Lung (tissue), 12 donors: ENCODE results near the gene FOXE3. TPM values are rescaled to one million over a fixed set of nuclear protein-coding genes. Genes with fewer than 3 reads are reported as not detected.

Experiments used
- ATAC-seq: fragments of 200-7000 bp; cut with Tn5 transposase; one replicate; pipeline ENCODE4 v1.9.1; 2020; ENCODE audit warnings: moderate number of reproducible peaks; ENCODE audit not compliant: insufficient read depth, low FRiP score
- DNase-seq, 3 donors: peaks; one replicate each; pipeline ENCODE4 v3.0.0-alpha.2; 2013 to 2017
- H3K27ac ChIP-seq, 2 donors: one replicate each; pipeline ENCODE4 v1.5.1; 2013; ENCODE audit warnings: mild to moderate bottlenecking in 2 of 2, moderate library complexity in 2 of 2, control low read depth in 1 of 2, inconsistent platforms in 1 of 2, low read depth in 1 of 2, low read length in 1 of 2
- H3K27me3 ChIP-seq, 3 donors: one replicate each; pipeline ENCODE4 v1.5.1; 2013; ENCODE audit warnings: low read length in 2 of 3; ENCODE audit not compliant: control insufficient read depth in 3 of 3, insufficient read depth in 3 of 3
- H3K36me3 ChIP-seq, 4 donors: one replicate each; pipeline ENCODE4 v1.5.1; 2013; ENCODE audit warnings: low read length in 4 of 4, mild to moderate bottlenecking in 1 of 4, moderate library complexity in 1 of 4; ENCODE audit not compliant: control insufficient read depth in 4 of 4, insufficient read depth in 4 of 4
- H3K4me1 ChIP-seq, 5 donors: one replicate each; pipeline ENCODE4 v1.5.1; 2013; ENCODE audit warnings: low read length in 5 of 5, mild to moderate bottlenecking in 2 of 5, moderate library complexity in 1 of 5; ENCODE audit not compliant: control insufficient read depth in 5 of 5, insufficient read depth in 5 of 5
- H3K4me3 ChIP-seq: one replicate; pipeline ENCODE4 v1.5.1; 2013; ENCODE audit warnings: mild to moderate bottlenecking, control low read depth, moderate library complexity
- H3K9ac ChIP-seq, 2 donors: one replicate each; pipeline ENCODE4 v1.5.1; 2013; ENCODE audit warnings: low read length in 2 of 2, control low read depth in 1 of 2; ENCODE audit not compliant: insufficient read depth in 1 of 2
- H3K9me3 ChIP-seq, 4 donors: one replicate each; pipeline ENCODE4 v1.5.1; 2013; ENCODE audit warnings: low read length in 3 of 4, mild to moderate bottlenecking in 1 of 4, moderate library complexity in 1 of 4; ENCODE audit not compliant: control insufficient read depth in 4 of 4, insufficient read depth in 3 of 4
- WGBS, 2 donors: extraction: QIAGEN DNeasy Blood & Tissue Kit; methylation state at CpG; one replicate each; pipeline ENCODE4 v1.1.7; 2013; 5-methylcytosine and 5-hydroxymethylcytosine counted together
- polyA plus RNA-seq, 2 donors: library from polyadenylated mRNA; stranded (reverse); fragments of 200-250 nt; gene quantifications; one replicate each; pipeline ENCODE4 v1.2.1, GENCODE V29; 2013
- total RNA-seq, 2 donors: library from RNA; depleted of rRNA in 1 of 2; stranded (reverse); fragments of >200 nt in 1 of 2; gene quantifications; one replicate each; pipeline ENCODE4 v1.2.1, GENCODE V29; 2014 to 2021
- TF ChIP-seq, protein P1 (sequence below): IDR thresholded peaks from 2 replicates; pipeline ENCODE4 v1.5.1; 2012; ENCODE audit warnings: mild to moderate bottlenecking; ENCODE audit errors: control extremely low read depth, extremely low read depth
- donor health status: control.
- donor health status: control.
- donor health status: Bipolar disorder and iron deficiency.
- donor health status: healthy.
- donor health status: DM: yes; HTN: yes; CAD: no.

FOXE3 gene
- total and polyA plus RNA-seq, 4 donors, result 0.01 TPM; not detected in 3

DNA sequence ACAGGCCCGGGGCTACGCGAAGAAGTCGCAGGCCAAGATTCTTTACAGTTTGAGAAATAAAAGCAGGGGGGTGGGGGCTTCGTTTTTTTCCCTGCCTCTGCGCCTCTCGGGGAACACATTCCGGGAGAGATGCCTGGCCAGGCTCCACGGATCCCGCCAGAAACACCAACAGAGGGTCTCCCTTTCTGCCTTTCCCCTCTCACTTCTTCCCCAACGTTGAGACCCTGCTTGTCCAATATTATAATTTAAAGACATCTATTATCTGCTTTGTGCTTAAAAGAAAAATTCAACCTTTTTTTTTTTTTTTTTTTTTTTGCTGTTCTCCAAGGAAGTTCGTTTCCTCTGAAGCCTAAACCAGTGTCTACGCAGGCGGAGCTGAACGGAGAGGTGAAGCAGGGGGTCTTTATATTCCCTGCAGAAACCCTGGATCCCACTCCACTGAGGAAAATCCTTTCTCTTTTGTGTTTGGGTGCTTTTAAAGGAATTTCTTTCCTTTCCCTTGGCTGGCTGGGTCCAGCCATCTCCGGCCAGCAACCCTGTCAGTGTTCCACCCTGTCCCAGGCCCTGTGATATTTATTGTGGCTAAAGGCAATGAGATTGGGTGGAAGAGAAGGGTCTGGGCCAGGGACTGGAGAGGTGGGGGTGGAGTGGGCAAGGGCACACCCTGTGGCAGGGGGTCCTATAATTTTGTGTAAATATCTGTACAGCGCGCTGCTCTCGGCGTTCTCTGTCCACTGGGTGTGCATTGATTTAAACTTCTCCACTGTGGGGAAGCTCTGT lies 23.9 kb downstream of the FOXE3 start:
- Histone ChIP-seq H3K27ac (no peak overlapping the region), H3K36me3 (no peaks in the 10 kb centered on the region), H3K9ac (no peak overlapping the region), H3K9me3 (no peaks in the 10 kb centered on the region), H3K4me3 (no peak overlapping the region), H3K27me3 (peaks cover 13 to 73% (median 72%) of the 10 kb centered on the region in 3 donors), H3K4me1 (peaks cover 0 to 29% (median 2%) of the 10 kb centered on the region in 5 donors)
- WGBS, 2 donors, result 61 to 76% methylated on average over 20 of the region's 20 CpGs
- no peak for ATAC-seq
- TF ChIP-seq, protein P1, sequence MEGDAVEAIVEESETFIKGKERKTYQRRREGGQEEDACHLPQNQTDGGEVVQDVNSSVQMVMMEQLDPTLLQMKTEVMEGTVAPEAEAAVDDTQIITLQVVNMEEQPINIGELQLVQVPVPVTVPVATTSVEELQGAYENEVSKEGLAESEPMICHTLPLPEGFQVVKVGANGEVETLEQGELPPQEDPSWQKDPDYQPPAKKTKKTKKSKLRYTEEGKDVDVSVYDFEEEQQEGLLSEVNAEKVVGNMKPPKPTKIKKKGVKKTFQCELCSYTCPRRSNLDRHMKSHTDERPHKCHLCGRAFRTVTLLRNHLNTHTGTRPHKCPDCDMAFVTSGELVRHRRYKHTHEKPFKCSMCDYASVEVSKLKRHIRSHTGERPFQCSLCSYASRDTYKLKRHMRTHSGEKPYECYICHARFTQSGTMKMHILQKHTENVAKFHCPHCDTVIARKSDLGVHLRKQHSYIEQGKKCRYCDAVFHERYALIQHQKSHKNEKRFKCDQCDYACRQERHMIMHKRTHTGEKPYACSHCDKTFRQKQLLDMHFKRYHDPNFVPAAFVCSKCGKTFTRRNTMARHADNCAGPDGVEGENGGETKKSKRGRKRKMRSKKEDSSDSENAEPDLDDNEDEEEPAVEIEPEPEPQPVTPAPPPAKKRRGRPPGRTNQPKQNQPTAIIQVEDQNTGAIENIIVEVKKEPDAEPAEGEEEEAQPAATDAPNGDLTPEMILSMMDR, result no peak
- no peak for DNase-seq

- H3K9ac ChIP-seq, result no peak overlapping the region
- H3K27ac ChIP-seq, result no peak overlapping the region
- TF ChIP-seq, protein P1, result no peak
- H3K36me3 ChIP-seq, result no peaks in the 10 kb centered on the region
- peak in 1 of 3 donors; percentile 39 for DNase-seq
- no peak overlapping the region for H3K4me3 ChIP-seq
- WGBS, 2 donors, result 54 to 56% methylated on average over 5 of the region's 5 CpGs
- peaks cover 0 to 30% (median 5%) of the 10 kb centered on the region in 5 donors for H3K4me1 ChIP-seq
- H3K9me3 ChIP-seq, result no peaks in the 10 kb centered on the region
- peaks cover 13 to 76% (median 74%) of the 10 kb centered on the region in 3 donors for H3K27me3 ChIP-seq
- ATAC-seq, result no peak
These were observed 24.6 kb downstream of the FOXE3 start for GRCh38 chr1:47440599-47441081.

- no peaks in the 10 kb centered on the region for H3K9me3 ChIP-seq
- peaks cover 13 to 77% (median 76%) of the 10 kb centered on the region in 3 donors for H3K27me3 ChIP-seq
- ATAC-seq (no peak), DNase-seq (no peak)
- no peak overlapping the region for H3K4me3 ChIP-seq
- no peaks in the 10 kb centered on the region for H3K36me3 ChIP-seq
- WGBS, 2 donors, result 94 to 96% methylated on average over 3 of the region's 3 CpGs
- peaks cover 0 to 23% (median 5%) of the 10 kb centered on the region in 5 donors for H3K4me1 ChIP-seq
- no peak overlapping the region for H3K27ac ChIP-seq
- H3K9ac ChIP-seq, result no peak overlapping the region
- TF ChIP-seq, protein P1, result no peak
These were observed 25.5 kb downstream of the FOXE3 start for GRCh38 chr1:47441450-47442106.
